ENCODE data around the gene KLHDC7A. TPM values are rescaled to one million over a fixed set of nuclear protein-coding genes. Genes with fewer than 3 reads are reported as not detected.

KLHDC7A gene
- total RNA-seq (not detected), polyA plus RNA-seq (not detected)
- long read RNA-seq, donor 1, full-length matches to known transcripts = 1 of 1 reads
- long read RNA-seq, donor 1, partial matches to known transcripts = 0 of 1 reads
- long read RNA-seq, donor 1, other reads (novel, unspliced or antisense) = 0 of 1 reads
- long read RNA-seq, donor 2, full-length matches to known transcripts = 1 of 1 reads
- long read RNA-seq, donor 2, partial matches to known transcripts = 0 of 1 reads
- long read RNA-seq, donor 2, other reads (novel, unspliced or antisense) = 0 of 1 reads

DNA sequence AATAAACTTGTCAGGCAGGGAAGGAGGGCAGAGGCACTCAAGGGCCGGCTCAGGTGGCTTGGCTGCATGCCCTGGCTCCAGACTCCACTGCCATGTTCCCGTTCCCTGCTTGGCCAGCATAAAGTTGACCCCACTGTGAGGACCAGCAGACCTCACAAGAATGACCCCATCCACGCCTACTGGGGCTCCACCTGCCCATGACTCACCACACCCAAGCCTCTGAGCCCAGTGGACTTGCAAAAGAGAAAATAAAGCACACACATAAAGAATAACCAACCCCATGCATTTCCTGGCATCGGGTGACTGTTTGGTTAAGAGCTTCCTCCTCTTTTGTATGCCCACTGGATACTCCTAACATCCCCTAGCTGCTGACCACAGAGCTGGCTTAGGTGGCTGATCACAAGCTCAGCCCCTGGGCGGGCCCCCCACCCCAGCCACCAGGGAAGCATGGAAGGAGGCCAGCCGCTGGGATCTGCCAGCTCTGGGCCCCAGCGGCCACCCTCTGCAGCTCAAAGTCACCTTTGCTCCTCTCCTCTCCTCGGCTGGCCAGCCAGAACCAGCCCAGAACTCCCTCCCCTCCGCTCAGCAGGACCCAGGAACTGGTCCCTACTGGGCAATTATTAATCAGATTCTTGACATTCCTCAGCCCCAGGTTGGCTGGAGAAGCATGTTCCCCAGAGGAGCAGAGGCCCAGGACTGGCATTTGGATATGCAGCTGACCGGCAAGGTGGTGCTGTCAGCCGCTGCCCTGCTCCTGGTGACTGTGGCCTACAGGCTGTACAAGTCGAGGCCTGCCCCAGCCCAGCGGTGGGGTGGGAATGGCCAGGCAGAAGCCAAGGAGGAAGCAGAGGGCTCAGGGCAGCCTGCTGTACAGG is at the start of gene KLHDC7A:
KLHDC7A (plus strand) TSS at position 616 of the 875 bp plus-strand sequence; CDS start at position 668, 52 bp downstream.
- no peaks in the 10 kb centered on the region for H3K36me3 ChIP-seq
- no peaks in the 10 kb centered on the region for H3K9me3 ChIP-seq
- intact Hi-C loops (cut with DNase I; ENCODE audit: low total_unique reads) = no loop called here
- H3K4me1 ChIP-seq = peaks cover 0 to 15% (median 3%) of the 10 kb centered on the region in 6 donors
- TF ChIP-seq POLR2AphosphoS5 (IDR thresholded peaks at IDR 0.05) = no peak
- TF ChIP-seq, protein P1, sequence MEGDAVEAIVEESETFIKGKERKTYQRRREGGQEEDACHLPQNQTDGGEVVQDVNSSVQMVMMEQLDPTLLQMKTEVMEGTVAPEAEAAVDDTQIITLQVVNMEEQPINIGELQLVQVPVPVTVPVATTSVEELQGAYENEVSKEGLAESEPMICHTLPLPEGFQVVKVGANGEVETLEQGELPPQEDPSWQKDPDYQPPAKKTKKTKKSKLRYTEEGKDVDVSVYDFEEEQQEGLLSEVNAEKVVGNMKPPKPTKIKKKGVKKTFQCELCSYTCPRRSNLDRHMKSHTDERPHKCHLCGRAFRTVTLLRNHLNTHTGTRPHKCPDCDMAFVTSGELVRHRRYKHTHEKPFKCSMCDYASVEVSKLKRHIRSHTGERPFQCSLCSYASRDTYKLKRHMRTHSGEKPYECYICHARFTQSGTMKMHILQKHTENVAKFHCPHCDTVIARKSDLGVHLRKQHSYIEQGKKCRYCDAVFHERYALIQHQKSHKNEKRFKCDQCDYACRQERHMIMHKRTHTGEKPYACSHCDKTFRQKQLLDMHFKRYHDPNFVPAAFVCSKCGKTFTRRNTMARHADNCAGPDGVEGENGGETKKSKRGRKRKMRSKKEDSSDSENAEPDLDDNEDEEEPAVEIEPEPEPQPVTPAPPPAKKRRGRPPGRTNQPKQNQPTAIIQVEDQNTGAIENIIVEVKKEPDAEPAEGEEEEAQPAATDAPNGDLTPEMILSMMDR (IDR thresholded peaks at IDR 0.05 in 8 of 11, conservative IDR thresholded peaks at IDR 0.05 in 3 of 11) = no peak
- TF ChIP-seq POLR2A (IDR thresholded peaks at IDR 0.05) = no peak
- no peak within 1 kb of the TSS for H3K4me3 ChIP-seq
- H3K27ac ChIP-seq = no peak within 1 kb of the TSS
- DNase-seq = peak; percentile 64
- WGBS, 5 donors = 47 to 60% (median 50%) methylated on average over 8 to 13 of the region's 13 CpGs
- H3K27me3 ChIP-seq (replicated peaks in 1 of 7) = peaks cover 0 to 66% (median 0%) of the 10 kb centered on the region in 7 donors

DNA sequence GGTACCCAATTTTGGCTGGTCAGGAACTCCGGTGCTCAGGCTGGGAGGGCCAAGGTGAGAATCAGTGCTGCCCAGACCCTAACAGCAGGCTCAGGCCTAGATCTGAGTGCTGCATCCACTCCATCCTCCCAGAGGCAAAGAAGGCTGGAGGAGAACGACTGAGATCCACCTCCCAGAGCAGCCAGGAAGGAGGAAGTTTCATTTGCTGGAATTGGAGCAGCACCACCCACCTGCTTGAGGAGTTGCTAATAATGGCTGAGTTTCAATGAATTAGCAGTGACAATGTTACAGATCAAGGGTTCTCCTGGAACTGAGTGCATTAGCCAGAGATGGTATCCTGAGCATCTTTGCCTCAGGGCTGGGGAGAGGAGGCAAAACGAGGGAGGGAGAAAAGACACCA is 46.7 kb upstream of the KLHDC7A start:
- no peaks in the 10 kb centered on the region for H3K4me1 ChIP-seq
- DNase-seq = no peak
- 54 to 73% (median 68%) methylated on average over 3 of the region's 3 CpGs for WGBS, 5 donors
- H3K27me3 ChIP-seq (replicated peaks in 1 of 7) = peaks cover 0 to 31% (median 0%) of the 10 kb centered on the region in 7 donors
- no peak overlapping the region for H3K4me3 ChIP-seq
- TF ChIP-seq POLR2AphosphoS5 (IDR thresholded peaks at IDR 0.05) = no peak
- TF ChIP-seq, protein P1 (IDR thresholded peaks at IDR 0.05 in 8 of 11, conservative IDR thresholded peaks at IDR 0.05 in 3 of 11) = no peak
- TF ChIP-seq POLR2A (IDR thresholded peaks at IDR 0.05) = no peak
- no peaks in the 10 kb centered on the region for H3K36me3 ChIP-seq
- H3K27ac ChIP-seq = no peak overlapping the region
- intact Hi-C loops (cut with DNase I; ENCODE audit: low total_unique reads) = no loop called here
- H3K9me3 ChIP-seq = peaks cover 0 to 25% (median 12%) of the 10 kb centered on the region in 8 donors

DNA sequence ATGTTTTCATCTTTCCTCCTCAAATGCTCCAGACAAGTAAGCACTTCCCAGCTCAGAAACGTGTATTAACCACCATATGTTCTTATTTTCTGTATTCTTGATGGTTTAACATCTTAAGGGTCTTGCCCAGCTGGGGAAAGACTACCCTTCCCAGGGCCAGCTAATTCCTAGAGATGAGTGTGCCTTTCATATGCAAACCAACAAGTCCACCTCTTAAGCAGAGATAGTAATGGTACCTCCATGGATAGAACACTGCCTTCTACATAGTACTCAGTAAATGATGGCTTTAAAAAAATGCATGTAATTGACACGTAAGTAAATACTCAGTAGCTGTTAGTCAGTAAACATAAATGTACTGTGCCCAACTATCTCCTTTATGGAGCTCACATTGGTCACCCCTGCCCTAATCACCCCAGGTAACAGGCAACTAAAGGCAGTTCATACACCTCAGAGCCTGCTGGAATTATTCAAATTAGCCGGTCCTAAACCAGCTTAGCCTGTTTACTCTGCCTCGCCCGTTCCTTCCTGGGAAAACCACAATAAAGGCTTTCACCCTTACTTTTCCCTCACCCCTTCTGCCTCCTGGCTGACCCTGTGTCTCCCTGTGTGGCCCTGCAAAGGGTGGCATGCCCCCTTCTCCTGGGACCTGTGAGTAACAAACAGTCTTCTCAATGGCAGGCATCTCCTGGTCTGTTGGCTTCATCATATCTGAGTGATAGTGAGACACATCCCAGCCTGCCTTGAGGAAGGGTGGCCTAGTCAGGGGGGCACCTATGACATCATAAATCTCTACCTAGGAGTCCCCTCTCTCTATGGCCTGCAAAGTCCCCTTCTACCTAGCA is 40.1 kb upstream of the KLHDC7A start:
- H3K4me3 ChIP-seq = no peak overlapping the region
- H3K9me3 ChIP-seq = peaks cover 0 to 16% (median 2%) of the 10 kb centered on the region in 8 donors
- TF ChIP-seq, protein P1 (IDR thresholded peaks at IDR 0.05 in 8 of 11, conservative IDR thresholded peaks at IDR 0.05 in 3 of 11) = no peak
- TF ChIP-seq POLR2AphosphoS5 (IDR thresholded peaks at IDR 0.05) = no peak
- no peak for TF ChIP-seq POLR2A (IDR thresholded peaks at IDR 0.05)
- no peaks in the 10 kb centered on the region for H3K36me3 ChIP-seq
- WGBS, 5 donors = 52 to 57% (median 53%) methylated on average over 5 of the region's 5 CpGs
- H3K27ac ChIP-seq = no peak overlapping the region
- intact Hi-C loops (cut with DNase I; ENCODE audit: low total_unique reads) = no loop called here
- no peaks in the 10 kb centered on the region for H3K4me1 ChIP-seq
- peaks cover 0 to 37% (median 0%) of the 10 kb centered on the region in 7 donors for H3K27me3 ChIP-seq (replicated peaks in 1 of 7)
- DNase-seq = no peak

Data from spleen (tissue), 13 donors.